Peyer's patch (tissue), 4 donors: Measurements from ENCODE around the gene DYNLT4. TPM values are rescaled to one million over a fixed set of nuclear protein-coding genes. Genes with fewer than 3 reads are reported as not detected.

Experiments
- DNase-seq, 3 donors: peaks; one replicate each; pipeline ENCODE4 v3.0.0-alpha.2; 2017 to 2019
- H3K27ac ChIP-seq, 4 donors: fragments of 200-600 bp; sonication (generic); one replicate each; pipeline ENCODE4 v1.5.1; 2016 to 2019
- H3K27me3 ChIP-seq, 2 donors: fragments of 200-600 bp; sonication (generic); one replicate each; pipeline ENCODE4 v1.5.1; 2019
- H3K36me3 ChIP-seq, 3 donors: fragments of 200-600 bp; sonication (generic); one replicate each; pipeline ENCODE4 v1.5.1; 2016 to 2019
- H3K4me1 ChIP-seq, 4 donors: fragments of 200-600 bp; sonication (generic); one replicate each; pipeline ENCODE4 v1.5.1; 2016 to 2019
- H3K4me3 ChIP-seq, 4 donors: fragments of 200-600 bp; sonication (generic); 1 replicate in 3 of 4; 2 replicates in 1 of 4; pipeline ENCODE4 v1.5.1; 2016 to 2019; ENCODE audit warnings: mild to moderate bottlenecking in 1 of 4
- H3K9me3 ChIP-seq, 4 donors: fragments of 200-600 bp; sonication (generic); one replicate each; pipeline ENCODE4 v1.5.1; 2016 to 2019; ENCODE audit warnings: mild to moderate bottlenecking in 1 of 4
- POLR2A ChIP-seq, 2 donors: fragments of 450-650 bp; IDR thresholded peaks; one replicate each; pipeline ENCODE4 v1.5.1; 2017; ENCODE audit warnings: antibody characterized with exemption in 2 of 2, mild to moderate bottlenecking in 2 of 2, moderate library complexity in 2 of 2
- total RNA-seq, 4 donors: library from RNA; depleted of rRNA; stranded (reverse); fragments of >200 nt; gene quantifications; one replicate each; pipeline ENCODE4 v1.1.0, GENCODE V29; 2016
- TF ChIP-seq, protein P1 (sequence below), 6 experiments: fragments of 450-650 bp in 4 of 6; fragments of 200-600 bp in 2 of 6; sonication (generic) in 1 of 6; IDR thresholded peaks; one replicate each; pipeline ENCODE4 v1.5.1; 2017 to 2019; ENCODE audit warnings: antibody characterized with exemption in 6 of 6, mild to moderate bottlenecking in 3 of 6, moderate library complexity in 1 of 6

The DYNLT4 gene
- total RNA-seq, 4 donors from 2014 or later: 3.5 TPM; not detected in 3

DNA sequence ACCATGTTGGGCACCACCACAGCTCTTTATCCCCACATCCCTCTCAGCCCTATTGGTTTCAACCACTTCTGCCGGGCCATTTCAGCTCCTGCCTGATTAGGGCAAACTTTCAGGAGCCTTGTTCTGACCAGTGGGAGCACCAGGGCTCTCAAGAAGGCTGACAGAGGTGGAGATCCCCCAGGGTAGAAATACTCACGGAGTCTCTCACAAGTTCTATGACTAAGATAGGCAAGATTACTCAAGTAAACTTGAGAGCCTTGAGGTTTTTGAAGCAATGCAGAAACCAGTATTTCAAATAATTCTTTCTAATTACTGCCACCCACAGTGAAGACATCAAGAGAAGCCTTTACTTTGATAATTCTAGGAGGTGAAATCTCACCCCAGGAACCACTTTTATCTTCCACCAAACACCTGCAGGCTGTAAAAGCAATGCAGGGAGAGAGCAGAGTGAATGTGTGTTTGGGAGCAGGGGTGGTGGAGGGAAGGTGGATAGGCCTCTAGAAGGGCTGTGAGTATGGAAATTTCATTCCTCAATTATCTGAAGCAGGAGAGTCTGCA, 42.5 kb upstream of the DYNLT4 start:
- Histone ChIP-seq H3K9me3 (no peaks in the 10 kb centered on the region), H3K4me3 (no peak overlapping the region), H3K36me3 (no peaks in the 10 kb centered on the region), H3K27me3 (no peaks in the 10 kb centered on the region), H3K27ac (no peak overlapping the region), H3K4me1 (no peaks in the 10 kb centered on the region)
- TF ChIP-seq, protein P1, sequence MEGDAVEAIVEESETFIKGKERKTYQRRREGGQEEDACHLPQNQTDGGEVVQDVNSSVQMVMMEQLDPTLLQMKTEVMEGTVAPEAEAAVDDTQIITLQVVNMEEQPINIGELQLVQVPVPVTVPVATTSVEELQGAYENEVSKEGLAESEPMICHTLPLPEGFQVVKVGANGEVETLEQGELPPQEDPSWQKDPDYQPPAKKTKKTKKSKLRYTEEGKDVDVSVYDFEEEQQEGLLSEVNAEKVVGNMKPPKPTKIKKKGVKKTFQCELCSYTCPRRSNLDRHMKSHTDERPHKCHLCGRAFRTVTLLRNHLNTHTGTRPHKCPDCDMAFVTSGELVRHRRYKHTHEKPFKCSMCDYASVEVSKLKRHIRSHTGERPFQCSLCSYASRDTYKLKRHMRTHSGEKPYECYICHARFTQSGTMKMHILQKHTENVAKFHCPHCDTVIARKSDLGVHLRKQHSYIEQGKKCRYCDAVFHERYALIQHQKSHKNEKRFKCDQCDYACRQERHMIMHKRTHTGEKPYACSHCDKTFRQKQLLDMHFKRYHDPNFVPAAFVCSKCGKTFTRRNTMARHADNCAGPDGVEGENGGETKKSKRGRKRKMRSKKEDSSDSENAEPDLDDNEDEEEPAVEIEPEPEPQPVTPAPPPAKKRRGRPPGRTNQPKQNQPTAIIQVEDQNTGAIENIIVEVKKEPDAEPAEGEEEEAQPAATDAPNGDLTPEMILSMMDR (IDR thresholded peaks at IDR 0.05): no peak
- TF ChIP-seq POLR2A (IDR thresholded peaks at IDR 0.05): no peak
- DNase-seq: no peak

- H3K9me3 ChIP-seq: no peaks in the 10 kb centered on the region
- no peaks in the 10 kb centered on the region for H3K27me3 ChIP-seq
- no peak for DNase-seq
- no peak overlapping the region for H3K27ac ChIP-seq
- H3K4me3 ChIP-seq: no peak overlapping the region
- TF ChIP-seq, protein P1 (IDR thresholded peaks at IDR 0.05): no peak
- no peak for TF ChIP-seq POLR2A (IDR thresholded peaks at IDR 0.05)
- no peaks in the 10 kb centered on the region for H3K4me1 ChIP-seq
- no peaks in the 10 kb centered on the region for H3K36me3 ChIP-seq
Measured at GRCh38 chr1:44848456-44849181, 41.5 kb upstream of the DYNLT4 start.

GRCh38 chr1:44847845-44848244, 40.7 kb upstream of the DYNLT4 start:
- DNase-seq: no peak
- TF ChIP-seq POLR2A (IDR thresholded peaks at IDR 0.05): no peak
- TF ChIP-seq, protein P1 (IDR thresholded peaks at IDR 0.05): no peak
- peaks cover 0 to 2% of the 10 kb centered on the region in 2 donors for H3K27me3 ChIP-seq
- H3K9me3 ChIP-seq: no peaks in the 10 kb centered on the region
- H3K36me3 ChIP-seq: no peaks in the 10 kb centered on the region
- H3K4me3 ChIP-seq: no peak overlapping the region
- no peak overlapping the region for H3K27ac ChIP-seq
- H3K4me1 ChIP-seq: peaks cover 0 to 7% (median 7%) of the 10 kb centered on the region in 4 donors

- DNase-seq: no peak
- no peak overlapping the region for H3K4me3 ChIP-seq
- H3K36me3 ChIP-seq: no peaks in the 10 kb centered on the region
- no peak overlapping the region for H3K27ac ChIP-seq
- H3K4me1 ChIP-seq: peaks cover 0 to 11% (median 9%) of the 10 kb centered on the region in 4 donors
- H3K9me3 ChIP-seq: no peaks in the 10 kb centered on the region
- TF ChIP-seq, protein P1 (IDR thresholded peaks at IDR 0.05): no peak
- TF ChIP-seq POLR2A (IDR thresholded peaks at IDR 0.05): no peak
- peaks cover 0 to 4% of the 10 kb centered on the region in 2 donors for H3K27me3 ChIP-seq
Measured at GRCh38 chr1:44846985-44847384, 39.8 kb upstream of the DYNLT4 start.

- H3K4me1 ChIP-seq: peaks cover 0 to 11% (median 9%) of the 10 kb centered on the region in 4 donors
- H3K36me3 ChIP-seq: no peaks in the 10 kb centered on the region
- peaks cover 0 to 4% of the 10 kb centered on the region in 2 donors for H3K27me3 ChIP-seq
- H3K9me3 ChIP-seq: no peaks in the 10 kb centered on the region
- peak within 1 kb of the TSS; percentile 27 to 63 (median 51) for H3K4me3 ChIP-seq
- peak; percentile 29 to 69 (median 62) for DNase-seq
- TF ChIP-seq POLR2A (IDR thresholded peaks at IDR 0.05): no peak
- TF ChIP-seq, protein P1 (IDR thresholded peaks at IDR 0.05): no peak
- peak within 1 kb of the TSS in 3 of 4 donors; percentile 4 to 38 (median 21) for H3K27ac ChIP-seq
Measured at GRCh38 chr1:44842862-44843655, 35.9 kb upstream of the DYNLT4 start, which contains the start of gene PTCH2. Gene PTCH2, minus strand, starts transcription at chr1:44843253. Its CDS starts 321 bp downstream, at chr1:44842932.
